ENCODE results near the gene PCDH12. TPM values are rescaled to one million over a fixed set of nuclear protein-coding genes. Genes with fewer than 3 reads are reported as not detected.

PCDH12 gene
- total and polyA plus RNA-seq, 8 donors = 0.35 to 7.0 (median 1.7) TPM

DNA sequence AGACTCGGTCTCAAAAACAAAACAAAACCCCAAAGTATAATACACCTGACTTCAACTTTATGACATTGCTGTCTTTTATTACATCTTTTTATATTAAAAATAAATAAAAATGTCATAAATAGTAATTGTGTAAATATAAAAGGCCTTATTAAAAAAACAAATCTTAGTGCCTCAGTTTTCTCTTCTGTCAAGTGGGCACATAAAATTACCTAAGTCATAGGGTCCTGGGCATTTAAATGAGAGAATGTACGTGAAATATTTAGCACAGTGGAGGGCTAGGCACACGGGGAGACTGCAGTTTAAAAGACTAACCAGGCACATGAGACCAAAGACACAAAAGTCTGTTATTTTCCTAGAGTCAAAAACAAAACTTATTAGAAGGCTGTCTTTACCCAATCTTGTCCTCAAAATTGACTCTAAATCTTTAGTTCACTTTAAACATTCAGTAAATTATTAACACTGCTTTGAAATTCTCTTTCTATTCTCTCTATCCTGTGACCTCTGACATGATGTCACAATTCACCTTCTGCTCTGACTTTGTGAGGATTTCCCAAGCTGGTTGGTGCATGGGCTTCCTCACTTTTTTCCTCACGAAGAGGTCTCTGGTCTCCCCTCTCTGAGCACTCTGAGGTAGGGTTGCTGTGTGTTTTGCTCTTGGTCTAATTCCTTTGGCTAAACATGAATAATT, 8.4 kb upstream of the PCDH12 start:
- intact Hi-C loops (cut with DNase I; ENCODE audit: low total_unique reads) = no loop called here
- 81 to 90% (median 85%) methylated on average over 4 of the region's 4 CpGs for whole genome bisulfite sequencing, 5 donors
- Histone ChIP-seq H3K27me3 (no peaks in the 10 kb centered on the region), H3K27ac (no peak overlapping the region), H3K4me3 (no peak overlapping the region), H3K36me3 (peaks cover 0 to 4% (median 2%) of the 10 kb centered on the region in 4 donors), H3K9me3 (no peaks in the 10 kb centered on the region), H3K4me1 (peaks cover 17 to 28% (median 18%) of the 10 kb centered on the region in 4 donors)
- no peak for TF ChIP-seq EP300 (IDR thresholded peaks at IDR 0.05)
- TF ChIP-seq POLR2AphosphoS5 (IDR thresholded peaks at IDR 0.05) = no peak
- TF ChIP-seq, protein P1, sequence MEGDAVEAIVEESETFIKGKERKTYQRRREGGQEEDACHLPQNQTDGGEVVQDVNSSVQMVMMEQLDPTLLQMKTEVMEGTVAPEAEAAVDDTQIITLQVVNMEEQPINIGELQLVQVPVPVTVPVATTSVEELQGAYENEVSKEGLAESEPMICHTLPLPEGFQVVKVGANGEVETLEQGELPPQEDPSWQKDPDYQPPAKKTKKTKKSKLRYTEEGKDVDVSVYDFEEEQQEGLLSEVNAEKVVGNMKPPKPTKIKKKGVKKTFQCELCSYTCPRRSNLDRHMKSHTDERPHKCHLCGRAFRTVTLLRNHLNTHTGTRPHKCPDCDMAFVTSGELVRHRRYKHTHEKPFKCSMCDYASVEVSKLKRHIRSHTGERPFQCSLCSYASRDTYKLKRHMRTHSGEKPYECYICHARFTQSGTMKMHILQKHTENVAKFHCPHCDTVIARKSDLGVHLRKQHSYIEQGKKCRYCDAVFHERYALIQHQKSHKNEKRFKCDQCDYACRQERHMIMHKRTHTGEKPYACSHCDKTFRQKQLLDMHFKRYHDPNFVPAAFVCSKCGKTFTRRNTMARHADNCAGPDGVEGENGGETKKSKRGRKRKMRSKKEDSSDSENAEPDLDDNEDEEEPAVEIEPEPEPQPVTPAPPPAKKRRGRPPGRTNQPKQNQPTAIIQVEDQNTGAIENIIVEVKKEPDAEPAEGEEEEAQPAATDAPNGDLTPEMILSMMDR (IDR thresholded peaks at IDR 0.05) = no peak
- TF ChIP-seq POLR2A (IDR thresholded peaks at IDR 0.05) = no peak
- DNase-seq = no peak

DNA sequence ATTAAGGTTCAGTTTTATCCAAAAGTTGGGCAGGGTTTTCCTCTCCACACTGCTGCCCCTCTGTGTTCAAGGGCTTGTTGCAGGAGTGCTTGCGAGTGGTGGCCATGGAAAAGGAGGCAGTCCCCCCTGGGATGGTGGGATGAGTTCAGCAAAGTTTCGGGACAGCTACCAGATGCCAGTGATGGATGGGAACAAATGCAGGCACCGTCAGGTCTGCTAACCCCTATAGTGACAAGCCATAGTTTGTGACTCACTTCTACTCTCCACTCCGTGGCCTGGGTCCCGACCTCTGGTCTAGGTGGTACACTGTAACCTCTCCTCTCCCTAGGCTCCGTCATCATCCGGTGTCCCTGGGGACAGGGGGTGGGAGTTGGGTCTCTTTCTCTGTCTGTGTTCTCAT, 7.1 kb upstream of the PCDH12 start:
- Histone ChIP-seq H3K9me3 (no peaks in the 10 kb centered on the region), H3K27me3 (no peaks in the 10 kb centered on the region), H3K36me3 (no peaks in the 10 kb centered on the region), H3K27ac (no peak overlapping the region), H3K4me3 (no peak overlapping the region), H3K4me1 (peaks cover 10 to 28% (median 16%) of the 10 kb centered on the region in 4 donors)
- intact Hi-C loops (cut with DNase I; ENCODE audit: low total_unique reads) = no loop called here
- 70 to 87% (median 75%) methylated on average over 6 to 7 of the region's 7 CpGs for WGBS, 5 donors
- DNase-seq = no peak
- no peak for TF ChIP-seq POLR2A (IDR thresholded peaks at IDR 0.05)
- TF ChIP-seq, protein P1 (IDR thresholded peaks at IDR 0.05) = no peak

DNA sequence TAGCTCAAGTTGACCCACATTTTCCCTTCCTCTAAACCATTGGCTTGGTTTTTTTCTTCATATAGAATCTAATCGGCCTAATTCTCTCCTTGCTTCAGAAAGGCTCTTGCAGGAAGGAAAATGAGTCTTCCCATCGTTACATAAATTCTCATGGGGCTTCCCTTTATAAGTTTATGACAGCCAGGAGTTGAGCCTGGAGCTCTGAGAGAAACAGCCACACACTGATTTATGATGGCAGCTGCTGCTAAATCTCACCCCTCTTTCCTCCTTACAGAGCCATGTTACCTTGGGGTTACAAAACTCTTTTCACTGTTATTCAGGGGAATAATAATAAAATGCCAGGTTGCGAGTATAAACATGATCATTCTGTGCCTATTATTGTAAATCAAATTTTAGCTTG, 5.7 kb upstream of the PCDH12 start:
- no peak for TF ChIP-seq EP300 (IDR thresholded peaks at IDR 0.05)
- no peak for TF ChIP-seq POLR2AphosphoS5 (IDR thresholded peaks at IDR 0.05)
- no peak for TF ChIP-seq POLR2A (IDR thresholded peaks at IDR 0.05)
- TF ChIP-seq, protein P1 (IDR thresholded peaks at IDR 0.05) = no peak
- intact Hi-C loops (cut with DNase I; ENCODE audit: low total_unique reads) = no loop called here
- WGBS, 5 donors = 65 to 75% (median 71%) methylated on average over 3 of the region's 3 CpGs
- Histone ChIP-seq H3K9me3 (no peaks in the 10 kb centered on the region), H3K4me3 (no peak overlapping the region), H3K27me3 (no peaks in the 10 kb centered on the region), H3K27ac (no peak overlapping the region), H3K36me3 (no peaks in the 10 kb centered on the region), H3K4me1 (peaks cover 5 to 32% (median 11%) of the 10 kb centered on the region in 4 donors)
- DNase-seq = no peak

DNA sequence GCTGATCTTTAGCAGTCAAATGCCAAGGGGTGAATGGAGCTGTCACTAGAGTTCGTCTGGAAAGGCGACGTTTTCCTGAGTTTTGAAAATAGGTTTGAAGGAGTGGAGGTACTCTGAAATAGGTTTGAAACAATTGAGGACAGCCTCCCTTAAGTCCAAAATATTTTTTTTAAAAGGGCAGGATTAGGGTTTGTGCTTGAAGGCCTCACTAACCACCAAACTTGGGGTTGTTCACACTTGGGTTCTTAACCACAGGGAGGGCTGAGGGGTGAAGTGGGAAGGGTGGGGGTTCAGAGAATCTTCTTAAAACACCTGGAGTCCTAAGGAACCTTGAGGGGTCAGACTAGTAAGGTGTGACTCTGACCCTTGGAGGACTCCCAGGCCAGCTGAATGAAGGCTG, 3.5 kb upstream of the PCDH12 start:
- H3K9me3 ChIP-seq = no peaks in the 10 kb centered on the region
- no peaks in the 10 kb centered on the region for H3K36me3 ChIP-seq
- intact Hi-C loops (cut with DNase I; ENCODE audit: low total_unique reads) = no loop called here
- H3K4me1 ChIP-seq = peaks cover 0 to 39% (median 14%) of the 10 kb centered on the region in 4 donors
- no peak overlapping the region for H3K27ac ChIP-seq
- no peaks in the 10 kb centered on the region for H3K27me3 ChIP-seq
- 71 to 92% (median 80%) methylated on average over 3 of the region's 3 CpGs for WGBS, 5 donors
- no peak for TF ChIP-seq POLR2A (IDR thresholded peaks at IDR 0.05)
- no peak for TF ChIP-seq POLR2AphosphoS5 (IDR thresholded peaks at IDR 0.05)
- TF ChIP-seq, protein P1 (IDR thresholded peaks at IDR 0.05) = no peak
- TF ChIP-seq EP300 (IDR thresholded peaks at IDR 0.05) = no peak
- DNase-seq = no peak
- H3K4me3 ChIP-seq = no peak overlapping the region
